Activated CD4-positive, CD25-positive, alpha-beta regulatory T cell (primary cell): ENCODE data around the gene UBALD1.

Source experiments
- DNase-seq, 4 experiments: peaks; one replicate each; lab custom pipeline; 2025; lab: John Stamatoyannopoulos, UW

The UBALD1 gene

GRCh38 chr16:4614571-4615383 is at the start of gene UBALD1:
Gene UBALD1, minus strand, starts transcription at chr16:4614888. Its CDS starts 91 bp downstream, at chr16:4614797.
- DNase-seq, result peak; percentile 50 to 70 (median 58)

GRCh38 chr16:4663777-4664465 is 49.2 kb upstream of the UBALD1 start:
- DNase-seq, result no peak

GRCh38 chr16:4663465-4663776 is 48.7 kb upstream of the UBALD1 start:
- no peak for DNase-seq

GRCh38 chr16:4661661-4662060 is 47.0 kb upstream of the UBALD1 start:
- DNase-seq, result no peak

- DNase-seq, result peak in 1 of 4 experiments; percentile 29
Measured at GRCh38 chr16:4660454-4661007, 45.8 kb upstream of the UBALD1 start.

GRCh38 chr16:4659363-4660353 is 45.0 kb upstream of the UBALD1 start:
- no peak for DNase-seq

GRCh38 chr16:4656695-4657686 is 42.3 kb upstream of the UBALD1 start:
- no peak for DNase-seq

GRCh38 chr16:4656221-4656620 is 41.5 kb upstream of the UBALD1 start:
- no peak for DNase-seq

- DNase-seq, result no peak
Measured at GRCh38 chr16:4655801-4656200, 41.1 kb upstream of the UBALD1 start.

GRCh38 chr16:4654964-4655590 is 40.4 kb upstream of the UBALD1 start:
- no peak for DNase-seq

- no peak for DNase-seq
Measured at GRCh38 chr16:4654011-4654963, 39.6 kb upstream of the UBALD1 start.

- DNase-seq, result no peak
Measured at GRCh38 chr16:4652561-4652960, 37.9 kb upstream of the UBALD1 start.

GRCh38 chr16:4651827-4652226 is 37.1 kb upstream of the UBALD1 start:
- DNase-seq, result no peak

- peak; percentile 41 to 60 (median 56) for DNase-seq
Measured at GRCh38 chr16:4650443-4651074, 35.9 kb upstream of the UBALD1 start.

GRCh38 chr16:4649744-4650442 is 35.2 kb upstream of the UBALD1 start:
- DNase-seq, result no peak

GRCh38 chr16:4648917-4649316 is 34.2 kb upstream of the UBALD1 start:
- no peak for DNase-seq

- DNase-seq, result no peak
Measured at GRCh38 chr16:4647644-4647980, 32.9 kb upstream of the UBALD1 start.
